SK-N-SH treated with all-trans-retinoic acid at 6 μM for 48 hours (cell line): ENCODE data around the gene NUMA1.

Source experiments
- ATAC-seq: fragments of 200-7000 bp; cut with Tn5 transposase; 3 replicates; pipeline ENCODE4 v1.9.1; 2020; ENCODE audit warnings: mild to moderate bottlenecking, moderate library complexity
- ARNTL ChIP-seq: fragments of 450-650 bp; formaldehyde crosslinking; IDR thresholded peaks from 2 replicates; pipeline ENCODE4 v1.5.0; 2020; ENCODE audit warnings: low read depth, mild to moderate bottlenecking, moderate library complexity, borderline replicate concordance
- BACH2 ChIP-seq: fragments of 250-450 bp; sonication (Bioruptor Pico); IDR thresholded peaks from 2 replicates; pipeline ENCODE4 v1.9.0; 2021; ENCODE audit warnings: mild to moderate bottlenecking, borderline replicate concordance
- CSDC2 ChIP-seq: fragments of 250-450 bp; sonication (Bioruptor Pico); IDR thresholded peaks from 2 replicates; pipeline ENCODE4 v1.5.0; 2020; ENCODE audit warnings: mild to moderate bottlenecking, moderate library complexity
- CSRNP3 ChIP-seq: fragments of 250-450 bp; sonication (Bioruptor Pico); IDR thresholded peaks from 2 replicates; pipeline ENCODE4 v1.5.1; 2021; ENCODE audit warnings: mild to moderate bottlenecking, moderate library complexity
- ESRRG ChIP-seq: fragments of 250-450 bp; sonication (Bioruptor Pico); IDR thresholded peaks from 2 replicates; pipeline ENCODE4 v1.6.1; 2021; ENCODE audit warnings: mild to moderate bottlenecking
- GLIS3 ChIP-seq: fragments of 250-450 bp; sonication (Bioruptor Pico); IDR thresholded peaks from 2 replicates; pipeline ENCODE4 v1.5.0; 2020; ENCODE audit warnings: mild to moderate bottlenecking, moderate library complexity
- ISL1 ChIP-seq: fragments of 250-450 bp; sonication (Bioruptor Pico); IDR thresholded peaks from 2 replicates; pipeline ENCODE4 v2.1.2; 2022; ENCODE audit warnings: mild to moderate bottlenecking, moderate library complexity
- OSR1 ChIP-seq: fragments of 250-450 bp; sonication (Bioruptor Pico); IDR thresholded peaks from 2 replicates; pipeline ENCODE4 v1.8.0; 2022; ENCODE audit warnings: moderate library complexity, mild to moderate bottlenecking, inconsistent platforms
- PATZ1 ChIP-seq: fragments of 250-450 bp; sonication (Bioruptor Pico); IDR thresholded peaks from 2 replicates; pipeline ENCODE4 v1.8.0; 2020; ENCODE audit warnings: mild to moderate bottlenecking, moderate library complexity, borderline replicate concordance
- POU6F1 ChIP-seq: fragments of 250-450 bp; sonication (Bioruptor Pico); IDR thresholded peaks from 2 replicates; pipeline ENCODE4 v1.8.0; 2021; ENCODE audit warnings: low read depth, mild to moderate bottlenecking, moderate library complexity, borderline replicate concordance
- PPARA ChIP-seq: fragments of 250-450 bp; sonication (Bioruptor Pico); IDR thresholded peaks from 2 replicates; pipeline ENCODE4 v1.5.0; 2020; ENCODE audit warnings: mild to moderate bottlenecking, borderline replicate concordance
- RARB ChIP-seq: fragments of 250-450 bp; sonication (Bioruptor Pico); IDR thresholded peaks from 2 replicates; pipeline ENCODE4 v1.8.0; 2021; ENCODE audit warnings: mild to moderate bottlenecking, moderate library complexity
- TCF4 ChIP-seq: fragments of 250-450 bp; sonication (Bioruptor Pico); IDR thresholded peaks from 2 replicates; pipeline ENCODE4 v1.8.0; 2021; ENCODE audit warnings: mild to moderate bottlenecking, moderate library complexity, borderline replicate concordance
- TOX ChIP-seq: fragments of 250-450 bp; sonication (Bioruptor Pico); IDR thresholded peaks from 2 replicates; pipeline ENCODE4 v1.8.0; 2021; ENCODE audit warnings: mild to moderate bottlenecking, moderate library complexity, borderline replicate concordance
- ZC3H10 ChIP-seq: fragments of 250-450 bp; sonication (Bioruptor Pico); IDR thresholded peaks from 2 replicates; pipeline ENCODE4 v1.5.1; 2021; ENCODE audit warnings: mild to moderate bottlenecking, moderate library complexity
- ZFP3 ChIP-seq: fragments of 250-450 bp; sonication (Bioruptor Pico); IDR thresholded peaks from 2 replicates; pipeline ENCODE4 v1.5.0; 2020; ENCODE audit warnings: mild to moderate bottlenecking, moderate library complexity
- ZFP30 ChIP-seq: fragments of 450-650 bp; formaldehyde crosslinking; IDR thresholded peaks from 2 replicates; pipeline ENCODE4 v1.5.0; 2022; ENCODE audit warnings: mild to moderate bottlenecking, moderate library complexity
- ZNF565 ChIP-seq: fragments of 450-650 bp; formaldehyde crosslinking; conservative IDR thresholded peaks from 2 replicates; pipeline ENCODE4 v1.5.0; 2020; ENCODE audit warnings: low read depth, mild to moderate bottlenecking, moderate library complexity
- ZNF70 ChIP-seq: fragments of 450-650 bp; formaldehyde crosslinking; IDR thresholded peaks from 2 replicates; pipeline ENCODE4 v1.5.0; 2020; ENCODE audit warnings: mild to moderate bottlenecking, moderate library complexity
- ZNF8 ChIP-seq: fragments of 450-650 bp; formaldehyde crosslinking; IDR thresholded peaks from 2 replicates; pipeline ENCODE4 v1.5.0; 2020; ENCODE audit warnings: mild to moderate bottlenecking, moderate library complexity
- TF ChIP-seq, protein P1 (sequence below): fragments of 250-450 bp; sonication (Bioruptor Pico); IDR thresholded peaks from 2 replicates; pipeline ENCODE4 v1.5.0; 2020; ENCODE audit warnings: mild to moderate bottlenecking, moderate library complexity
- TF ChIP-seq, protein P2 (sequence below): fragments of 250-450 bp; sonication (Bioruptor Pico); IDR thresholded peaks from 2 replicates; pipeline ENCODE4 v1.5.1; 2020; ENCODE audit warnings: low read depth, mild to moderate bottlenecking, moderate library complexity

Gene NUMA1

GRCh38 chr11:71999798-72000197, 80.5 kb downstream of the NUMA1 start:
- ATAC-seq, result no peak; the same call in 2 of the 3 replicates

GRCh38 chr11:71999362-71999761, 81.0 kb downstream of the NUMA1 start:
- TF ChIP-seq ZFP3 (CRISPR knock-in tag) (no peak), ARNTL (CRISPR knock-in tag) (no peak), ZNF8 (CRISPR knock-in tag) (no peak), OSR1 (CRISPR knock-in tag) (no peak), GLIS3 (CRISPR knock-in tag) (no peak), TCF4 (no peak), ZNF565 (CRISPR knock-in tag) (no peak), ESRRG (CRISPR knock-in tag) (no peak)
- TF ChIP-seq, protein P1, sequence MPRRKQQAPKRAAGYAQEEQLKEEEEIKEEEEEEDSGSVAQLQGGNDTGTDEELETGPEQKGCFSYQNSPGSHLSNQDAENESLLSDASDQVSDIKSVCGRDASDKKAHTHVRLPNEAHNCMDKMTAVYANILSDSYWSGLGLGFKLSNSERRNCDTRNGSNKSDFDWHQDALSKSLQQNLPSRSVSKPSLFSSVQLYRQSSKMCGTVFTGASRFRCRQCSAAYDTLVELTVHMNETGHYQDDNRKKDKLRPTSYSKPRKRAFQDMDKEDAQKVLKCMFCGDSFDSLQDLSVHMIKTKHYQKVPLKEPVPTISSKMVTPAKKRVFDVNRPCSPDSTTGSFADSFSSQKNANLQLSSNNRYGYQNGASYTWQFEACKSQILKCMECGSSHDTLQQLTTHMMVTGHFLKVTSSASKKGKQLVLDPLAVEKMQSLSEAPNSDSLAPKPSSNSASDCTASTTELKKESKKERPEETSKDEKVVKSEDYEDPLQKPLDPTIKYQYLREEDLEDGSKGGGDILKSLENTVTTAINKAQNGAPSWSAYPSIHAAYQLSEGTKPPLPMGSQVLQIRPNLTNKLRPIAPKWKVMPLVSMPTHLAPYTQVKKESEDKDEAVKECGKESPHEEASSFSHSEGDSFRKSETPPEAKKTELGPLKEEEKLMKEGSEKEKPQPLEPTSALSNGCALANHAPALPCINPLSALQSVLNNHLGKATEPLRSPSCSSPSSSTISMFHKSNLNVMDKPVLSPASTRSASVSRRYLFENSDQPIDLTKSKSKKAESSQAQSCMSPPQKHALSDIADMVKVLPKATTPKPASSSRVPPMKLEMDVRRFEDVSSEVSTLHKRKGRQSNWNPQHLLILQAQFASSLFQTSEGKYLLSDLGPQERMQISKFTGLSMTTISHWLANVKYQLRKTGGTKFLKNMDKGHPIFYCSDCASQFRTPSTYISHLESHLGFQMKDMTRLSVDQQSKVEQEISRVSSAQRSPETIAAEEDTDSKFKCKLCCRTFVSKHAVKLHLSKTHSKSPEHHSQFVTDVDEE, result no peak
- peak; percentile 16 for ATAC-seq

More at GRCh38 chr11:71999798-72000197, 80.5 kb downstream of the NUMA1 start:
- TF ChIP-seq CSDC2 (CRISPR knock-in tag), result no peak
- TF ChIP-seq OSR1 (CRISPR knock-in tag), result no peak

DNA sequence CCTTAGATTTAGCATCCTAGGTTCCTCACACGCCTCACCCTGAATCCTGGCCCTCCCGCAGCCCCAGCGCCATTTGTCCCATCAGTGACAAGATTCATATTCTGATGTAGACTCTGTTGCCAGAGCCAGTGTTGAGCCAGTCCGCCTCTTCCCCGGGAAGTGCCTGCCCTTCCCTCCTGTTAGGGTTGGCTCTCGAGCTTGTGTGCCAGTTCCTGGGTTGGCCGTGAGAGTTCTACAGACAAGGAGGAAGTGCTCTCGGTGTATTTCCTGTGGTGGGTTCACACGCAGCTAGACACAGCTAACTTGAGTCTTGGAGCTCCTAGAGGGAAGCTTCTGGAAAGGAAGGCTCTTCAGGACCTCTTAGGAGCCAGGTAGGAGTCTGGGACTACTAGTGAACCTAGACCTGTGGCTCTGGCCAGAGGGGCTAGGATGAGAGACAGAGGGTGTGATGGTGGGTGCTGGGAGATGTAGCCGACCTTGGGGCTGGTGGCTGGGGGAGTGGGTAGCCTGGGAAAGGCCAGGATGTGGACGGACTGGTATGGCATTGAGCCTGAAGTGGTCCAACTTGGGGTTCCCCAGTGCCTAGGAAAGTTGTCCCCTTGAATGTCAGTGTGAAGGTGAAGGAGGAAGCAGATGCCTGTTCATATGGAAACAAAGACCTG, 81.6 kb downstream of the NUMA1 start, which contains the start of gene IL18BP:
TSS of gene IL18BP (plus strand) at position 261 of the 662 bp plus-strand sequence. CDS start 1,076 bp downstream, outside the sequence.
- no peak for ATAC-seq
- TF ChIP-seq ZFP3 (CRISPR knock-in tag) (no peak), ZNF565 (CRISPR knock-in tag) (no peak), CSRNP3 (CRISPR knock-in tag) (no peak), BACH2 (CRISPR knock-in tag) (no peak), TCF4 (no peak), ZC3H10 (no peak), PPARA (no peak), PATZ1 (CRISPR knock-in tag) (no peak), GLIS3 (CRISPR knock-in tag) (no peak), ZFP30 (CRISPR knock-in tag) (no peak), ZNF70 (CRISPR knock-in tag) (no peak), ZNF8 (CRISPR knock-in tag) (no peak), ARNTL (CRISPR knock-in tag) (no peak), TOX (CRISPR knock-in tag) (no peak), OSR1 (CRISPR knock-in tag) (no peak), ISL1 (CRISPR knock-in tag) (no peak)
- TF ChIP-seq, protein P1, result no peak

DNA sequence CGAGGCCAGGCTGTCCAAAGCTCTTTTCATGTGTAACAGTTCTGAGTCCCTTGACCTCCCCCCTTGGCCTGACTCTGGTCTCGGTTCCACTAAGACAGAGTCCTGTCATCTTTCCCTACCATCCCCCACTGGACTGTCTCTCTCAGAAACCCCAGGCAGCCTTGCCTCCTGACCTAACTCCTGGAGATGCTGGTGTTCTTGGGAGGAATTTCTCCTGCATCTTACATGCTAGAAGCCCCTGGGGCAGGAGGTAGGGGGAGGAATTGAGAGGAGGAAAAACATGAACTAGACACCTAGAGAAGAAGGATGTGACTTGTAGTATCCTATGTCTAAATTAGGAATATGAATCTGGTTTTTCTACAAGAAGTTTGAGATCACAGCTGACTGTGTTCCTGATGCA, 82.3 kb downstream of the NUMA1 start:
- no peak for TF ChIP-seq ZC3H10
- TF ChIP-seq RARB (CRISPR knock-in tag), result no peak
- TF ChIP-seq BACH2 (CRISPR knock-in tag), result no peak
- no peak for TF ChIP-seq POU6F1 (CRISPR knock-in tag)
- TF ChIP-seq, protein P2, sequence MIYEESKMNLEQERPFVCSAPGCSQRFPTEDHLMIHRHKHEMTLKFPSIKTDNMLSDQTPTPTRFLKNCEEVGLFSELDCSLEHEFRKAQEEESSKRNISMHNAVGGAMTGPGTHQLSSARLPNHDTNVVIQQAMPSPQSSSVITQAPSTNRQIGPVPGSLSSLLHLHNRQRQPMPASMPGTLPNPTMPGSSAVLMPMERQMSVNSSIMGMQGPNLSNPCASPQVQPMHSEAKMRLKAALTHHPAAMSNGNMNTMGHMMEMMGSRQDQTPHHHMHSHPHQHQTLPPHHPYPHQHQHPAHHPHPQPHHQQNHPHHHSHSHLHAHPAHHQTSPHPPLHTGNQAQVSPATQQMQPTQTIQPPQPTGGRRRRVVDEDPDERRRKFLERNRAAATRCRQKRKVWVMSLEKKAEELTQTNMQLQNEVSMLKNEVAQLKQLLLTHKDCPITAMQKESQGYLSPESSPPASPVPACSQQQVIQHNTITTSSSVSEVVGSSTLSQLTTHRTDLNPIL (CRISPR knock-in tag), result no peak
- no peak for TF ChIP-seq ZFP30 (CRISPR knock-in tag)
- TF ChIP-seq ZFP3 (CRISPR knock-in tag), result no peak
- ATAC-seq, result no peak
